DOHH2 (cell line): ENCODE measurements around the gene PDK1.

ENCODE experiments used
- H3F3A ChIP-seq: fragments of 200-600 bp; sonication (generic), shearing (Covaris generic); 2 replicates; pipeline ENCODE4 v1.6.0; 2016; ENCODE audit warnings: antibody characterized with exemption, mild to moderate bottlenecking; ENCODE audit not compliant: control insufficient read depth, insufficient read depth
- H3K27ac ChIP-seq: fragments of 200-600 bp; sonication (generic); 2 replicates; pipeline ENCODE4 v1.5.1; 2014; ENCODE audit warnings: low read depth, mild to moderate bottlenecking, low read length, moderate library complexity
- H3K27me3 ChIP-seq: fragments of 200-600 bp; sonication (generic); 2 replicates; pipeline ENCODE4 v1.6.1; 2014; ENCODE audit warnings: mild to moderate bottlenecking, low read length, mixed read lengths; ENCODE audit not compliant: control insufficient read depth
- H3K36me3 ChIP-seq: fragments of 200-600 bp; sonication (generic); 2 replicates; pipeline ENCODE4 v1.6.1; 2014; ENCODE audit warnings: mild to moderate bottlenecking, low read length, moderate library complexity, mixed read lengths; ENCODE audit not compliant: control insufficient read depth
- H3K4me1 ChIP-seq: fragments of 200-600 bp; sonication (generic); 2 replicates; pipeline ENCODE4 v1.6.1; 2014; ENCODE audit warnings: mild to moderate bottlenecking, low read length, mixed read lengths; ENCODE audit not compliant: control insufficient read depth
- H3K4me2 ChIP-seq: fragments of 200-600 bp; sonication (generic); 2 replicates; pipeline ENCODE4 v1.6.0; 2014; ENCODE audit warnings: mild to moderate bottlenecking, low read length, moderate library complexity
- H3K4me3 ChIP-seq: fragments of 200-600 bp; sonication (generic); 2 replicates; pipeline ENCODE4 v1.5.1; 2014; ENCODE audit warnings: mild to moderate bottlenecking, low read length, mixed read lengths
- H3K79me2 ChIP-seq: fragments of 200-600 bp; sonication (generic); 2 replicates; pipeline ENCODE4 v1.6.1; 2014; ENCODE audit warnings: mild to moderate bottlenecking, low read length, mixed read lengths; ENCODE audit not compliant: control insufficient read depth
- H3K9me2 ChIP-seq: fragments of 200-600 bp; sonication (generic); replicated peaks from 2 replicates; pipeline ENCODE4 v1.6.1; 2014; ENCODE audit warnings: mild to moderate bottlenecking, low read length, mixed read lengths; ENCODE audit not compliant: control insufficient read depth
- H3K9me3 ChIP-seq: fragments of 200-600 bp; sonication (generic); 2 replicates; pipeline ENCODE4 v1.6.1; 2014; ENCODE audit warnings: antibody characterized with exemption, low read length, mixed read lengths; ENCODE audit not compliant: control insufficient read depth, insufficient read depth
- H4K20me1 ChIP-seq: fragments of 200-600 bp; sonication (generic); 2 replicates; pipeline ENCODE4 v1.6.0; 2014; ENCODE audit warnings: low read depth, mild to moderate bottlenecking, antibody characterized with exemption, low read length, moderate library complexity; ENCODE audit not compliant: control insufficient read depth, insufficient read depth
- EZH2phosphoT487 ChIP-seq: fragments of 200-600 bp; sonication (generic); IDR thresholded peaks from 2 replicates; pipeline ENCODE4 v1.6.1; 2017; ENCODE audit warnings: borderline replicate concordance, mild to moderate bottlenecking, antibody characterized with exemption, low read length, moderate library complexity, mixed read lengths
- TF ChIP-seq, protein P1 (sequence below): fragments of 200-600 bp; sonication (generic); IDR thresholded peaks from one replicate; pipeline ENCODE4 v1.5.1; 2014; ENCODE audit warnings: antibody characterized with exemption, mild to moderate bottlenecking, low read depth, low read length; ENCODE audit not compliant: poor library complexity, severe bottlenecking

Gene PDK1

DNA sequence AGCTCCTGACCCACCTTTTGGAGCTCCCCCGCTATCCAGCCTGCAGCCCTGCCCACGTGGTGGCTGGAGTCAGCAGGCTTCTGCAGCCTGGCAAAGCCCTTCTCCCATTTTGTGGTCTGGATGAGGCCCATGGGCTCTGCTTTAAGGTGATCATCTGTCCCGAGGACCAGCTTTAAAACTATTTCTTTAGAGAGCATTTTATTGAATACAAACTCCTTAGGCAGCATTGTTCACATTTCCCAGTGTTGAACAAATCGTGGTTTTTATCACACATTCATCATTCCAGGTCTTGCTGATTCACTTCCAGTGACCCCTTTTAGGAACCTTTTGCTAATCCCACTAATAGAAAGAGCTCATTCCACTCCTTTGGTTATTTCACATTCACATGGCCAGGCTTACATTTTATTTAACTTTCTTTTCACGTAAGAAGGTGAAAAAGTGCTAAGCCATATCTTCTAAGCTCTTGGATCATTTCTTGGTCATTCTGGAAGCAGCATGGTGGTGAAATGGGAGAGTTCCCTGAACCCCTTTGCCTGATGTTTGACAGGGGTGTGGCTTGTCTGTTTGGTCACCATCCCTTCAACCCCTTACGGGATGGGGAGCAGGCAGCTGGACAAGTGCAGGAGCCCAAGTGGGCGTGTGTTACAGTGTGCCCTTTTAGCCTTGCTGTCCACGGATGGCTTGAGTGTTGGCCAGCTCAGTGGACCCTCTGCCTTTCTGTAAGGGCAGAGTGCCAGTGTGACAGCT, 99.4 kb downstream of the PDK1 start:
- no peaks in the 10 kb centered on the region for H3K27me3 ChIP-seq
- H3K4me3 ChIP-seq: no peak overlapping the region
- H3K36me3 ChIP-seq: no peaks in the 10 kb centered on the region
- no peak overlapping the region for H3K4me2 ChIP-seq
- no peaks in the 10 kb centered on the region for H3K9me2 ChIP-seq
- H3K27ac ChIP-seq: no peak overlapping the region
- no peak for TF ChIP-seq EZH2phosphoT487
- TF ChIP-seq, protein P1, sequence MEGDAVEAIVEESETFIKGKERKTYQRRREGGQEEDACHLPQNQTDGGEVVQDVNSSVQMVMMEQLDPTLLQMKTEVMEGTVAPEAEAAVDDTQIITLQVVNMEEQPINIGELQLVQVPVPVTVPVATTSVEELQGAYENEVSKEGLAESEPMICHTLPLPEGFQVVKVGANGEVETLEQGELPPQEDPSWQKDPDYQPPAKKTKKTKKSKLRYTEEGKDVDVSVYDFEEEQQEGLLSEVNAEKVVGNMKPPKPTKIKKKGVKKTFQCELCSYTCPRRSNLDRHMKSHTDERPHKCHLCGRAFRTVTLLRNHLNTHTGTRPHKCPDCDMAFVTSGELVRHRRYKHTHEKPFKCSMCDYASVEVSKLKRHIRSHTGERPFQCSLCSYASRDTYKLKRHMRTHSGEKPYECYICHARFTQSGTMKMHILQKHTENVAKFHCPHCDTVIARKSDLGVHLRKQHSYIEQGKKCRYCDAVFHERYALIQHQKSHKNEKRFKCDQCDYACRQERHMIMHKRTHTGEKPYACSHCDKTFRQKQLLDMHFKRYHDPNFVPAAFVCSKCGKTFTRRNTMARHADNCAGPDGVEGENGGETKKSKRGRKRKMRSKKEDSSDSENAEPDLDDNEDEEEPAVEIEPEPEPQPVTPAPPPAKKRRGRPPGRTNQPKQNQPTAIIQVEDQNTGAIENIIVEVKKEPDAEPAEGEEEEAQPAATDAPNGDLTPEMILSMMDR: no peak
- H3K9me3 ChIP-seq: no peaks in the 10 kb centered on the region
- H3K79me2 ChIP-seq: no peaks in the 10 kb centered on the region
- no peaks in the 10 kb centered on the region for H3F3A ChIP-seq
- H3K4me1 ChIP-seq: no peaks in the 10 kb centered on the region
- H4K20me1 ChIP-seq: no peaks in the 10 kb centered on the region

DNA sequence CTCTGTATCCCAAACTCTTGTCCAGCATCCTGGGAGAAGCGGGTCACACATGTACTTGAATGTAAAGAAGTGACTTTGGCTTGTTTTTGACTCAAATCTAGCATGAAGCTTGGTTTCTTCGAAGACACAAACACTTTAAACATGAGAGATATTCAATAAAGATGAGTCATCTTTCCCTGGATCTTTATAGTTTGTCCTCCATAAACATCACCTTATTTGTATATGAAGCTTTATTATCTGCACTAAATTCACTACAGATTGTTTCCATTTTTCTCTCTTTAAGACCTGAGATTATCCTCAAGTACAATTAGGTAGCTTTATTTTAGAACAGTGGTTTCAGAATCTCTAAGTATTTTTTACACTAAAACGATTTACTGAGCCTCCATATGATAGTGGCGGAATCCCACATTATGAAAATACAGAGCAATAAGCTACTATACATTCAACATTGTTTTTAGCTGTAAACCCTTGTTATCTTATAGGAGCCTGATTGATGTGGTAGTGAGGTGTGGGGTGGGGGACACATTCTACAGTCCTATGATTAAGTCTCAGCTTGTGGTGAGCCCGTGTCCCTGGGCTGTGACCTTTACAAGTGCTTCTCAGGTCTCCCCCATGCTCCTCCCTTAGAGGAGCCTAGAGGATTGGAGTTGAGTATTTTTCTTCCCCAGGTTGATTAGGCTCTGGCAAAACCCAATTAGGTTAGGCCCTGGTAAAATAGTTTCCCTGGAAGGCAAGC, 100.1 kb downstream of the PDK1 start:
- no peak overlapping the region for H3K27ac ChIP-seq

More for the DNA sequence above, 100.1 kb downstream of the PDK1 start:
- TF ChIP-seq, protein P1: no peak
- Histone ChIP-seq H3K79me2 (no peaks in the 10 kb centered on the region), H3K36me3 (no peaks in the 10 kb centered on the region), H3K4me3 (no peak overlapping the region), H3K9me2 (no peaks in the 10 kb centered on the region), H4K20me1 (no peaks in the 10 kb centered on the region), H3K4me2 (no peak overlapping the region), H3F3A (no peaks in the 10 kb centered on the region), H3K27me3 (no peaks in the 10 kb centered on the region), H3K9me3 (no peaks in the 10 kb centered on the region), H3K4me1 (no peaks in the 10 kb centered on the region)
